Measurements from ENCODE around the gene ZBTB33.
A peak's percentile ranks its signal among the peaks of the same experiment; 100 is the strongest.

ZBTB33 gene

DNA sequence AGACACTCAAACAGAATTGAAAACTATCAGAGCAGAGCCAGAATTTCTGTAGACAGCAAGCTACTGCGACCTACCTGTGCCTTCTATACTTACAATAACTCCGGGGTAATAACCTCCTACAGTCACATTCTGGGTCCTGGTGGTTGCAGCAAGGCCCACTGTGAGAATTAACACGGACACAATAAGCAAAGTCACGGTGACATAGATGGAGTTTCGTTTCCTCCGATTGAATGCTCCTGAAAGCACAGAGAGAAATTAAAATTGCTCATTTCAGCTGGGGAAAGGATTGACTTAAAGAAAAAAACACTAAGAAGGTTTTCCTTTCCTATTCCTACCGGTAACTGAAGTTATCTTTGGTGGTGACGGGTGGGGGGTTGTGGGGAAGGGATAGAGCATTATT, 53.6 kb downstream of the ZBTB33 start:
- peaks cover 0 to 39% (median 26%) of the 10 kb centered on the region in 4 experiments for H3K4me1 ChIP-seq (ENCODE audit: control extremely low read depth in 1 of 4, control insufficient read depth in 4 of 4, insufficient read depth in 4 of 4, low read length in 3 of 4)
- H3K27ac ChIP-seq (ENCODE audit: insufficient read depth in 1 of 2, low read depth in 1 of 2, low read length in 2 of 2, poor library complexity in 1 of 2, severe bottlenecking in 2 of 2), result no peak overlapping the region
- 74% methylated on average over 6 of the region's 8 CpGs for WGBS (ENCODE audit: insufficient coverage)
- ChIA-PET POLR2A (no interaction called here), CTCF (no interaction called here)
- no peaks in the 10 kb centered on the region for H3K36me3 ChIP-seq (ENCODE audit: control insufficient read depth in 4 of 4, insufficient read depth in 4 of 4, low read length in 3 of 4)
- DNase-seq, result no peak
- peaks cover 0 to 53% (median 13%) of the 10 kb centered on the region in 5 experiments for H3K27me3 ChIP-seq (replicated peaks in 2 of 5; ENCODE audit: control insufficient read depth in 4 of 5, insufficient read depth in 5 of 5, low read length in 4 of 5)
- H3K9me3 ChIP-seq (ENCODE audit: control extremely low read depth in 1 of 5, control insufficient read depth in 4 of 5, insufficient read depth in 2 of 5, low read depth in 1 of 5, low read length in 4 of 5), result peaks cover 0 to 1% (median 0%) of the 10 kb centered on the region in 5 experiments
- no peak overlapping the region for H3K4me3 ChIP-seq (ENCODE audit: control insufficient read depth in 1 of 7, extremely low read depth in 1 of 7, insufficient read depth in 4 of 7, low read depth in 2 of 7, low read length in 6 of 7)

DNA sequence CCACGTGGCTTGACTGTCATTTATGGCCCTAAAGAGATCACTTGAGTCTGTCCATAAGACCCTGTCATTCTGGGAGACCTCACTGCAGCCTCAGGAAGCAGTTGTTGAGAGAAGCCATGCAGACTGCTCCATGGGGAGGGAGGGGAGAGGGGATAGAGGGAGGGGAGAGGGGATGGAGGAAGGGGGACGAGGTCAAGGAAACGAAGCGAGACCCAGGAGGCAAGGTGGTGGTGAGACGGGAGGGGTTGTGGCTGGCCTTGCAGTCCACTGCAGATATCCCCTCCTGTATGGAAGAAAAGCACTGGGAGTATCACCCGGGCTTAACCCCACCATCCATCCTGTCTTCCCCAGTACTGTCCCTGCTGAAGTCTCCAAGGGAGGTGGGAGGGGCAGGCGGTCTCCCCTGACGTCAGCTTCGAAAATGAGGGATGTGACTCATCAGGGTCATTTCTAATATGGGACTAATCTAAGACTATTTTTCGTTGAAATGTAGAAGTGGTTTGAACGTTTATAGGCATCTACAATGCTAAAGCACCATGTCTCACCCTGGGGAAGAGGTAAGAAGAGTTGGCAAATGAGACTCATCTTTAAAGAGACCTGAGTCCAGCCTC, 55.0 kb downstream of the ZBTB33 start:
- H3K4me1 ChIP-seq (ENCODE audit: control extremely low read depth in 1 of 4, control insufficient read depth in 4 of 4, insufficient read depth in 4 of 4, low read length in 3 of 4), result peaks cover 0 to 49% (median 35%) of the 10 kb centered on the region in 4 experiments
- no peaks in the 10 kb centered on the region for H3K36me3 ChIP-seq (ENCODE audit: control insufficient read depth in 4 of 4, insufficient read depth in 4 of 4, low read length in 3 of 4)
- POLR2A ChIA-PET, result interaction anchor here (0.7 kb wide), 1 partner anchor 125 kb away, joined by 3 read pairs; no protein-coding TSS in a partner anchor
- no peak overlapping the region for H3K27ac ChIP-seq (ENCODE audit: insufficient read depth in 1 of 2, low read depth in 1 of 2, low read length in 2 of 2, poor library complexity in 1 of 2, severe bottlenecking in 2 of 2)
- CTCF ChIA-PET, result no interaction called here
- no peak overlapping the region for H3K4me3 ChIP-seq (ENCODE audit: control insufficient read depth in 1 of 7, extremely low read depth in 1 of 7, insufficient read depth in 4 of 7, low read depth in 2 of 7, low read length in 6 of 7)
- H3K9me3 ChIP-seq (ENCODE audit: control extremely low read depth in 1 of 5, control insufficient read depth in 4 of 5, insufficient read depth in 2 of 5, low read depth in 1 of 5, low read length in 4 of 5), result peaks cover 0 to 9% (median 0%) of the 10 kb centered on the region in 5 experiments
- H3K27me3 ChIP-seq (replicated peaks in 2 of 5; ENCODE audit: control insufficient read depth in 4 of 5, insufficient read depth in 5 of 5, low read length in 4 of 5), result peaks cover 0 to 62% (median 21%) of the 10 kb centered on the region in 5 experiments
- 63% methylated on average over 8 of the region's 11 CpGs for WGBS (ENCODE audit: insufficient coverage)
- no peak for DNase-seq

DNA sequence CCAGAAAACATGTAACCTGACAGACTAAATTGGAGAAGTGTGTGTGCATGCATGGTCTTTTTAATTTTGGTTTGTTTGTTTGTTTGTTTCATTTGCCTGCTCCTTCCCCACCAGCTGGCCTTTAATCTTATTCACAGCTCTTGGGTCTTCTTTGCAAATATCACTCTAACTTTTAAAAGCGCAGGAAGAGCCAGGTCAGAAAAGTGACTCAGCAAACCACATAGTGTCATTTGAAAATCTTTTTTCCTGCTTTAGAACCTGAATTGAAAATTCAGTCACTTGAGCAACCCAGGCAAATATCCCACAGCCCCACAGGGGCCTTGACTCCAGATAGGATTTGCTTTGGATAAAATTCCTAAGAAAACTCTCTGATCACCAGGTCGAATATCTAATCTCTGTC, 56.0 kb downstream of the ZBTB33 start:
- peaks cover 0 to 72% (median 29%) of the 10 kb centered on the region in 5 experiments for H3K27me3 ChIP-seq (replicated peaks in 2 of 5; ENCODE audit: control insufficient read depth in 4 of 5, insufficient read depth in 5 of 5, low read length in 4 of 5)
- H3K4me3 ChIP-seq (ENCODE audit: control insufficient read depth in 1 of 7, extremely low read depth in 1 of 7, insufficient read depth in 4 of 7, low read depth in 2 of 7, low read length in 6 of 7), result no peak overlapping the region
- H3K9me3 ChIP-seq (ENCODE audit: control extremely low read depth in 1 of 5, control insufficient read depth in 4 of 5, insufficient read depth in 2 of 5, low read depth in 1 of 5, low read length in 4 of 5), result peaks cover 0 to 15% (median 0%) of the 10 kb centered on the region in 5 experiments
- H3K36me3 ChIP-seq (ENCODE audit: control insufficient read depth in 4 of 4, insufficient read depth in 4 of 4, low read length in 3 of 4), result no peaks in the 10 kb centered on the region
- POLR2A ChIA-PET, result no interaction called here
- peak in 2 of 3 donors; percentile 48 to 57 for DNase-seq
- H3K27ac ChIP-seq (ENCODE audit: insufficient read depth in 1 of 2, low read depth in 1 of 2, low read length in 2 of 2, poor library complexity in 1 of 2, severe bottlenecking in 2 of 2), result no peak overlapping the region
- WGBS (ENCODE audit: insufficient coverage), result 0% methylated on average over 1 of the region's 2 CpGs
- H3K4me1 ChIP-seq (ENCODE audit: control extremely low read depth in 1 of 4, control insufficient read depth in 4 of 4, insufficient read depth in 4 of 4, low read length in 3 of 4), result peaks cover 0 to 58% (median 42%) of the 10 kb centered on the region in 4 experiments
- CTCF ChIA-PET, result no interaction called here

Measured in common myeloid progenitor, CD34-positive (primary cell).